Posterior cingulate gyrus (tissue), 11 donors: ENCODE results near the gene SLC7A7.

ENCODE experiments used
- DNase-seq, 10 donors: peaks; one replicate each; pipeline versions ENCODE4 v3.0.0 to v3.0.0-alpha.2; 2020 to 2021; ENCODE audit warnings: mixed read lengths in 3 of 10
- intact Hi-C: fragments of 100-400 bp; cut with DNase I; formaldehyde crosslinking; loops from one replicate; pipeline ENCODE4 v1.15.1; 2023

The SLC7A7 gene

DNA sequence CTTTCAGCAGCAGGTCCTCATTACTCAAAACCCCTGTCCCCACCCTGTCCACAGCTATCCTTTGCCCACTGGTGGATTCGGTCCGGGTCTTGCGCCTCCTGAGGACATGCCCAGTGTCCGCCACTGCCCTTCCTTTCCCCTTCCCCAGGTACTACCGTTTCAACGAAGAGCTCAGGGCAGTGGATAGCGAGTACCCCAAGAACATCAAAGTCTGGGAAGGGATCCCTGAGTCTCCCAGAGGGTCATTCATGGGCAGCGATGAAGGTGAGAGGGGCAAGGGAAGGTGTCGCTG lies 29.8 kb upstream of the SLC7A7 start:
- intact Hi-C loops = no loop called here
- DNase-seq = peak in 1 of 10 donors; percentile 30

DNA sequence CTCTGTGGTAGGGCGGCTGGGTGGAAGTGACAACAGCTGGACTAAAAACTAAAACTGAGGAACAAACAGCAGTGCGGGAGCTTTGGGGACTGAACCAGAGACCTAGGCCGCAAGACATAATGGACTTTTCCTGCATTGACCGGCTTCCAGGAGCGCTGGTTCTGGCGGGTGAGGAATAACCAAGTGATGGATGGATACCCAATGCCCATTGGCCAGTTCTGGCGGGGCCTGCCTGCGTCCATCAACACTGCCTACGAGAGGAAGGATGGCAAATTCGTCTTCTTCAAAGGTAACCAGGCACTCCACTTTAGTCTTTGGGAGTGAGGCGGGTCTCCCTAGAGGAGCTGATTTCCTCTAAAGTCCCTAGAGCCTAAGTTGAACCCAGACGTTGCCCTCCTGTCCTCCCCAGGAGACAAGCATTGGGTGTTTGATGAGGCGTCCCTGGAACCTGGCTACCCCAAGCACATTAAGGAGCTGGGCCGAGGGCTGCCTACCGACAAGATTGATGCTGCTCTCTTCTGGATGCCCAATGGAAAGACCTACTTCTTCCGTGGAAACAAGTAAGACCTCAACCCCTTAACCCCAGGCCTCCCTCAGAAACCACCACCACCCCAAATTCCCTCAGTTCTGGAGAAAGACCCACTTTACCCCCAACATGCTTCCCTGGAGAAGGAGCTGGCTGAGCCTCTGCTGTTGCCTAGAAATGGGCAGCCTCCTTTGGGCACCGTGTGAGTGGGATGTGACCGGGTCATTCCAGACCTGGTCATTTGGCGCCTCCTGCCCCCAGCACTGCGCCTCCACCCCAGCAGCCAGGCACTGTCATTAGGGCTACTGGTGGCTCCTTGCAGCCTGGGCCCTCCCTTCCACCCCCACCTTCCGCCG lies 29.2 kb upstream of the SLC7A7 start:
- intact Hi-C loops = no loop called here
- peak in 1 of 10 donors; percentile 59 for DNase-seq

DNA sequence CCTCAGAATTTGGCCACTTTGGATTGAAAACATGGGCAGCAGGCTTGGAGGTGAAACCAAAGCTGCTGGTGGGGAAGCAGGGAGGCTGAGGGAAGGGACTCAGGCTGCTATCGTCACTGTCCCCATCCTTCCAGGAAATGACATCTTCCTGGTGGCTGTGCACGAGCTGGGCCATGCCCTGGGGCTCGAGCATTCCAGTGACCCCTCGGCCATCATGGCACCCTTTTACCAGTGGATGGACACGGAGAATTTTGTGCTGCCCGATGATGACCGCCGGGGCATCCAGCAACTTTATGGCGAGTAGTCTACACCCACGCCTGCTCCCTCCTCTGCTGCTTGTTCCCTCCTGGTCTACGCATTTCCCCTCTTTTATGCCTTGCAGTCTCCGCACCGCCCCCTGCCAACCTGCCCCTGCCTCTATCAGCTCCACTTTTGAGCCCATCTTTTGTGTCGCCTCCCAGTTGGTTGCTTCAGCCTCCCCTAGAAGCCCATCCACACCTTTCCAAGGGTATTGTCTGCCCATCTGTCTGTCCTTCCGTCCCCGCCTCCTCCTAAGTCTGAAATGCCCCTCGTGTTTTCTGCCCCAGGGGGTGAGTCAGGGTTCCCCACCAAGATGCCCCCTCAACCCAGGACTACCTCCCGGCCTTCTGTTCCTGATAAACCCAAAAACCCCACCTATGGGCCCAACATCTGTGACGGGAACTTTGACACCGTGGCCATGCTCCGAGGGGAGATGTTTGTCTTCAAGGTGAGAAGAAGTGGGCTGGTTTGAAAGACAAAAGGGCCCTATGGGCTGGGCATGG lies 28.1 kb upstream of the SLC7A7 start:
- intact Hi-C loops = no loop called here
- DNase-seq = peak in 1 of 10 donors; percentile 61

DNA sequence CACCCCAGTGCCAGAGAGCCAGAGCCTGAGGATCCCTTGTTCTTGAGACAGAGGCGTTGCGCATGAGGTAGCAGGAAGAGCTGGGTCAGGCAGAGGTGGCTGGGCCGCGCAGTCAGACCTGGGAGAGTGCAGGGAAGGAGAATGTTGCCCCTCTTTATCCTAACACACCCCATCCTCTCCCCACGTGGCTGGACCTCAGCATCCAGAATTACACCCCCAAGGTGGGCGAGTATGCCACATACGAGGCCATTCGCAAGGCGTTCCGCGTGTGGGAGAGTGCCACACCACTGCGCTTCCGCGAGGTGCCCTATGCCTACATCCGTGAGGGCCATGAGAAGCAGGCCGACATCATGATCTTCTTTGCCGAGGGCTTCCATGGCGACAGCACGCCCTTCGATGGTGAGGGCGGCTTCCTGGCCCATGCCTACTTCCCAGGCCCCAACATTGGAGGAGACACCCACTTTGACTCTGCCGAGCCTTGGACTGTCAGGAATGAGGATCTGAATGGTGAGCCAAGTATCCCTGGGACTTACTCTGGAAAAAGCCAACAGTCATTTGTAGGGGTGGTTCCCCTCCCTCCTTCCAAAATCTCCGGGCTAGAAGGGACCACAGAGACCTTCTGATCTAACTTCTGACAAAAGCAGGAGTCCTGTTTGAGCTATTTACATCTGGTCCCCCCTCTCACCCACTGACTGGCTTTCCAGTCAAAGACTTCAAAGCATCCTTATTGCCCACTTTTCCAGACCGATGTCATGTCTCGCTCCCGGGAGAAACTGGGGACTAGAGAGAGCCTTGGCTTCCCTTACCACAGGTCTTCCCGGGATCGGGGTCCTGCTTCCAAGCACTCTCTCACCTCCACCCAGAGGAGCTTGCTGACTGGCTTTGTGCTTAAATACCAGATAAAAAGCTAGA lies 27.2 kb upstream of the SLC7A7 start:
- intact Hi-C loops = no loop called here
- DNase-seq = peak in 1 of 10 donors; percentile 70

DNA sequence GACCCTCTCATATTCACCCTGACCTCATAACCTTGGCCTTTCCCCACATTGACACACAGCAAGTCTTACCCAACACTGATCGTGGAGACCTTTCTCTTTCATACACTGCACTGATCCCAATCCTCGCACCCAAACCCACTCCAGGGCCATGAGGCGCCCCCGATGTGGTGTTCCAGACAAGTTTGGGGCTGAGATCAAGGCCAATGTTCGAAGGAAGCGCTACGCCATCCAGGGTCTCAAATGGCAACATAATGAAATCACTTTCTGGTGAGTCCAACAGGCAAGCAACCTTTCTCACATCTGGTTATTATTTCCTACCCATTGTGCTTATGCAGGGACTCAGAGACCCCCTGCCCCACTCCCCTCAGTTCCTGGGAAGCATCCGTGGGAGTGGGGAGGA lies 26.5 kb upstream of the SLC7A7 start:
- DNase-seq = peak in 1 of 10 donors; percentile 51
- intact Hi-C loops = no loop called here

DNA sequence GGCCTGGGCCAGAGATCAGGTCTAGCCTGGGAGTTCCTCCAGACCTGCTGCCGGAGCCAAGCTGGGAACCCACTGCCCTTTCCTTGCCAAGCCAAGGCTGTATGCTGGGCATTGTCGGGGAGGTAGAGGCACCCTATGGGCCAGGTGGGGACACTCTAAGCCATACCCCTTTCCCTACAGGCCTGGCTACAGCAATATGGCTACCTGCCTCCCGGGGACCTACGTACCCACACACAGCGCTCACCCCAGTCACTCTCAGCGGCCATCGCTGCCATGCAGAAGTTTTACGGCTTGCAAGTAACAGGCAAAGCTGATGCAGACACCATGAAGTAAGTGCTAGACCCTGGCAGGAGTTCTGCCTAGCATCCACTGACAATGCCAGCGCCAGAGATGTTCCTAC lies 26.1 kb upstream of the SLC7A7 start:
- DNase-seq = peak in 1 of 10 donors; percentile 49
- intact Hi-C loops = no loop called here

DNA sequence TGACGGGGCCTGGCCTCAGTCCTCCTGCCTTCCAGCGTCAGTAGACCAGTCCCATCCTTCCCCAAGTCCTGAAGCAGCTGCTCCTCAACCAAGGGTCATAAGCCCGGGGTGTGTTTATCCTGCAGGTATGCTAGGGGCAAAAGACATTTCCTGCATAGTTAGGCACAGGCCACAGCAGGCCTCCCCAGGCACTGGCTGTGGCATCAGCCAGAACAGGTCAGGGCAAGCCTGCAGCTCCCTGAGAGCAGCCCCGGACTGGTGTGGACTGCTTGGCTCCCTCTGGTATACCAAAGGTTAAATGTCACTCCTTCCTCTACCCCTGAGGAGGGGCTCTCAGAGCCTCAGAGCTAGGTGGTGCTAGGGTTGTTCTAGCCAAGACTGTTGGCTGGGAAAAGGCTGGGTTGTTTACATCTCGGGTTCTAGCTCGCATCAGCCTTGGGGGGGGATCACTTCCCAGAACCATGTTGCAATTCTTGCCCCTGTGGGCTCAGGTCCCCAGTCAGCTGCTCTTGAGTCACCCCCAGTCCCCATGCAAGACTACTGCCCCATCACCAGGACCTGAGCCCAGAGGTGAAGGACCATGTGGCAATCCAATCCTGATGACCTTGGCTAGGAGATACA lies 24.0 kb upstream of the SLC7A7 start:
- DNase-seq = peak in 1 of 10 donors; percentile 70
- intact Hi-C loops = no loop called here

DNA sequence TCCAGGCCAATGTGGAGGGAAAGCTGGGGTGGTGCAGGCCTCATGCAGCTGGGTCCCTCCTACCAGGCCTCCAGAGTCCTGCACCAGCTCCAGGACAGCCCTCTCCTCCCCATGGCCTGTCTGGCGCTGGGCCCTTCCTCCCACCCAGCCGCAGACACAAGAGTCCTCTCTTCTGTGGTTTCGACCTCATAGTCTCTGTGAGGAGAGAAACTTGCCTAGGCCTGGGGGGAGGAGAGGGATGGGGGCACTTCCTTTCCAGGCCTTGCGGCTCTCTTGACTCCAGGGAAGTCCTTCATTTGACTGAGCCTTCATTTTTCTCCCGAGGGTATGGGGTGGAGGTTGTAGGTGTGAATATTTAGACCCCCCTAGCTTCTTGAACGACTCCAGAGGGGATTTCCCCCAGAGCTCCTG lies 23.4 kb upstream of the SLC7A7 start:
- intact Hi-C loops = no loop called here

DNA sequence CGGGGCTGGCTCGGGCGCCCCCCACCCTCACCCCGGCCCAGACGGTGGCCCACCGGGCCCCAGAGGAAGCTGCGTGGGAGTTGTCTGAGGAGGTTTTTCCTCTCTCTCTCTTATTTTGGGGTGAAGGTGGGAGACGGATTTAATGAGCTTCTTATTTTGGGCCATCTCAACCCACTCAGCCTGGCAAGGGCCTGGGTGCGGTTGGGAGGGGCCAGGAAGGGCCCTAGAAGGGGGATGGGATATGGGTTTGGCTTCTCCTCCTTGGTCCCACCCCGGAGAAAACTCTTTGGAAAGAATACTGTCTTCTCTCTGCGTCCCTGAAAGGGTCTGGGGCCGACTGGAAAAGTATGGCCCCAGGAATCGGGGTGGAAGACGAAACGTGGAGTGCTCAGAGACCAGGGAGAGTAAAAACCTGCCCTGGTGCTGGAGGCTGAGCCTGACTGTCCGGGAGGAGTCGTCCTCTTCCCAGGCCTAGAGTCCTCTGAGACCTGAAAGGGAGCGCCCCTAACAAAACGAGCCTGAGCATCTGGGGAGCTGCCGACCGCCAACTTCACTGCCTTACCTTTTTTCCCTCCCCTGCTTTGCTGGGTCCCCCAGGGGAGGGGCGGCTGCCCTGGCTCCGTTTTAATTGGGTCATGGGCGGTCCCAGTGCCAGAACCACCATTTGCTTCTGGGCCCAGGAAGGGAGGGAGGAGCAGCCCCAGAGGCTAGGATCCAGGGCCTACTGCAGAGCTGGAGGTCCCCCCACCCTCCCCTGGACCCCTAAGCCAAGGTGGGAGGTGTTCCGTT lies 22.7 kb upstream of the SLC7A7 start:
- DNase-seq = peak in 2 of 10 donors; percentile 29 to 81
- intact Hi-C loops = no loop called here

More for the DNA sequence above, 23.4 kb upstream of the SLC7A7 start:
- DNase-seq = peak in 1 of 10 donors; percentile 64

DNA sequence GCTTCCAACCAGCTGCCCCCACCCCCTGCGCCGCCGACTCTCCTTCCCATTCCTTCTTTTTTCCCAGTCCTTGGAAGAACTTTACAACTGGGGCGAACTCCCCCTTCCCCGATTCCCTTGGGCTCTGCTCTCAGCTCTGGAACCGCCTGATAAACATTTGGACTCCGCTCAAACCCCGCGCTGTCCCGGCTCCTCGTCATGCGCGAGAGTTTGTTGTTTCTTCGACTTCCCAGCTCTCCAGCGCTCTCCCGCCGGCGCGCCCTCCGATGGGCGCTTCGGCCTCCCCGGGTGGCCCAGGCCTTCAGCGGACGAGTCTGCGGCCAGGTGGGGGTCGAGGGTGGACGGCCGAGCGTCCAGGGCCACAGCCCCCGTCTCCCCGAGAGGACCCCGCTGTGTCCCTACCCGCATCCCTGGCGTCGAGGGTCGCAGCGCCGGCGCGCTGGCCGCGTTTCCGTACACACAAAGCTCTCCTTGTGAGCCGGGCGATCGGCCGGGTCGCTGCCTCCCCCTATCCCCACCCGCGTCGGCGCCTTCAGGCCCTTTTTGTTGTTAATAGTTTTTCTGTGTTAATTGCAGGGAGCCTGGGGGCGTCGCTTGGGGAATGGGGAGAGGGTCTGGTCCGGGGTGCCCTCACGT lies 22.0 kb upstream of the SLC7A7 start:
- peak in 5 of 10 donors; percentile 32 to 88 (median 73) for DNase-seq
- intact Hi-C loops = no loop called here

DNA sequence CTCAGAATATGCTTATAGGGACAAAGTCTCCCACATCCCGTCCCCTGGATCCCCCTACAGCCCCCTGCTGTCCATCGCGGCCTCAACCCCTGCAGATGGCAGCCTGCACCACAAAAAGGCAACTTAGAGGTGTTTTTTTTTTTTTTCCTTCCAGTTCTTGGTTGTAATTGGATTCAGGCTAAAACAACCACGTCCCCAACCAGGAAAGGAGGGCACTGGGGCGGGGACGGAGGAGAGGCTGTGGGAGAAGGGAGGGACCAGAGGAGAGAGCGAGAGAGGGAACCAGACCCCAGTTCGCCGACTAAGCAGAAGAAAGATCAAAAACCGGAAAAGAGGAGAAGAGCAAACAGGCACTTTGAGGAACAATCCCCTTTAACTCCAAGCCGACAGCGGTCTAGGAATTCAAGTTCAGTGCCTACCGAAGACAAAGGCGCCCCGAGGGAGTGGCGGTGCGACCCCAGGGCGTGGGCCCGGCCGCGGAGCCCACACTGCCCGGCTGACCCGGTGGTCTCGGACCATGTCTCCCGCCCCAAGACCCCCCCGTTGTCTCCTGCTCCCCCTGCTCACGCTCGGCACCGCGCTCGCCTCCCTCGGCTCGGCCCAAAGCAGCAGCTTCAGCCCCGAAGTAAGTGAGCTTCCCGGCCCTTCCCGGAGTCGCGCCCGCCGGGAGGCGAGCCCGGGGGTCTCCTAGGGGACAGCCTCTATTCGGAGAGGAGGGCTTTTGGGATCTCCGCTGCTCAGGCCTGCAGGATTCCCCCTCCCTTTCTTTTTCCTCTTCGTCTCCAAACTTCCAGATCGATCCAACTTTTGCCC lies 21.3 kb upstream of the SLC7A7 start, which contains the start of gene MMP14:
Gene MMP14 (plus strand): TSS at position 285 of the 813 bp plus-strand sequence. CDS start 233 bp downstream, at position 518.
- intact Hi-C loops = no loop called here
- peak in 3 of 10 donors; percentile 71 to 77 (median 72) for DNase-seq

DNA sequence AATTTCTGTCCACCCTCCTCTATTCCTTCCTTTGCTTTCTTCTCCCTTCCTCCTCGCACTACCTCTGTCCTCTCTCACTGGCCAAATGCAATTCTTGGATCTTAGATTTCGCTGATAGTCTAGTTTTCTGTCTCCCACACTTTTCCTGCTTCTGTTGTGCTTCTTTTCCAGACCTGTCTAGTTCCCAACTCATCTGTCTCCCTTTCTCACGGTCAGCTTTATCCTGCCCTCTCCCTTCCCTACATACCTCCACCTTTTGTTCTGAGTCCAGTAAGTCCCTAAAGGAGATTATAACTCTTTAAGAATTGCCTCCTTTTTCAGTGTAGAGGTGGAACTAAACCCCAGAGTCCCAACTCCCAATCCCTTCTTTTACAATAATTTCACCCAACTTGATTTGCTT lies 20.3 kb upstream of the SLC7A7 start:
- intact Hi-C loops = no loop called here
- DNase-seq = no peak

DNA sequence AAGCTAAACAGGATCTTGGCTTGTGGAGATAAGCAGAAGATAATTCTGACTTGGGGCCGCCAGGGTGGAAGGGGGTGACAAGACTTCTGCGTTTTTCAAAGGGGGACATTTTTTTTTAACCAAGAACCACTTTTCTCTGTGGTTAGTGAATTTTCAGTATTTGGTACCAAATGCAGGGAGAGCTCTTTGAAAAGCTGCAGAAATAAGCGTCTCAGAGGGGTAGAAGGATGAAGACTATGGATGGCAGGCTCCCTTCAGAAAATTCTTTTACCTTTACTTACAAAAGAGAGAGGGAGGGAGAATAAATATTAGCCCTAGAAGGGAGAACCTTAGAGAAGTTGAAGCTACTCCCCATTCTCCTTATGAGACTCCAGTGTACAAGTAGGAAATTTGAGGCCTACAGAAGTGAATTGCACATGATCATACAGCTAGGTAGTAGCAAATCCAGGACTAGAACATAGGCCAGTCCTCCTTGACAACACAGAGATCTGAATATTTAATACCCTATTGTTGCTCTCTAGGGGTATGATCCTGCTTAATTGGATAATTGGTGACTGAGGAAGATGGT lies 15.3 kb upstream of the SLC7A7 start:
- intact Hi-C loops = no loop called here
- DNase-seq = peak in 1 of 10 donors; percentile 46

DNA sequence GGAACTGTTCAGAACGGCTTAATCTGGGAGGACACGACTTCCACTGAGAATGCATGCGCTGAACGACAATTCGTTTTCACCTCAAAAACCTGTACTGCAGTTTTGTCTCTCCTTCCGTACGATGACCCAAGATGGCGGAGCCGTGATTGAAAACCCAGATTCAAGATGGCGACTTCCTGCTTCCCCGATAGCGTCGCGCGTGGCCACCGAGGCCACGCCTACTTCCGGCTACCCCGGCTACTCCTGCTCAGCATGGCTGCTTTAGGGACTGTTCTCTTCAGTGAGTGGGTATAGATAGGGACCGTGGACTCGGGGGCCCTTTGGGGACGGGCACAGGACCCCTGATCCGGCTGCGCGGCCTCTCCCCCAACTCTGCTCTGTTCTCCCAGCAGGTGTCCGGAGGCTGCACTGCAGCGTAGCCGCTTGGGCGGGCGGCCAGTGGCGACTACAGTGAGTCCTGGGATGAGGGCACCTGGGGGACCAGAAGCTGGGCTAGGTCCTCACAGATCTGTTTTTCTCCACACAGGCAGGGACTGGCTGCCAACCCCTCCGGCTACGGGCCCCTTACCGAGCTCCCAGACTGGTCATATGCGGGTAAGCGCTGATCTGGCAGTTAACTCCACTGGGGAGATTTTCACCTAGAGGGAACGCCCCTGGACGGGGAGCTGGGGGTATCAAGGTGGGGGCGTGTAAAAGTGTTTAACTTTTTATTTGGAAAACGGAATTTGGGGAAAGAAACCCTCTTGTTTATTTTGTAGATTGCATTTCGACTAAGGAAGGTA lies 14.6 kb upstream of the SLC7A7 start, which contains the start of gene MRPL52:
Gene MRPL52 (plus strand): TSS at position 227 of the 782 bp plus-strand sequence. CDS start 26 bp downstream, at position 253.
- intact Hi-C loops = loop anchor here (10.0 kb wide), 1 partner anchor 65 kb away; the partner anchor contains the start of gene OXA1L
- DNase-seq = peak; percentile 80 to 98 (median 90)

DNA sequence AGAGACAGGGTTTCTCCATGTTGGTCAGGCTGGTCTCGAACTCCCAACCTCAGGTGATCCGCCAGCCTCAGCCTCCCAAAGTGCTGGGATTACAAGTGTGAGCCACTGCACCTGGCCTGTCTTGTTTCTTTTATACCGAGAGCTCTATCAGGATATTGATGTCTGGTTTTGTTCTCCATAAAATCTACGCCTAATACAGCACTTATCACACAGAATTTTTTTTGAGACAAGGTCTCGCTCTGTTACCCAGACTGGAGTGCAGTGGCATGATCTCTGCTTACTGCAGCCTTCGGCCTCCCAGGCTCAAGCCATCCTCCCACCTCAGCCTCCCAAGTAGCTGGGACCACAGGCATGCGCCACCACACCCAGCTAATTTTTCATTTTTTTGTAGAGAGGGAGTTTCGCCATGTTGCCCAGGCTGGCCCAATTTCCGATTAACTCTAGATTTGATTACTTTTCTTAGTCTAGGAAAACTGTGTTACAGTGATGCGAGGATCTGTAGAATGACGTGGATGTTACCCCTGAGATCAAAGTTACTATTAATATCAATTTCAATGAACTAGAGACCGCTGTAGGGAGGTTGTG lies 13.9 kb upstream of the SLC7A7 start:
- DNase-seq = peak in 2 of 10 donors; percentile 32 to 63
- intact Hi-C loops = loop anchor here (10.0 kb wide), 1 partner anchor 64 kb away; the partner anchor contains the start of gene OXA1L
